Lung microvascular endothelial cell (primary cell): ENCODE data around the gene TNFAIP2. TPM values are rescaled to one million over a fixed set of nuclear protein-coding genes. Genes with fewer than 3 reads are reported as not detected.
A peak's percentile ranks its signal among the peaks of the same experiment; 100 is the strongest.

ENCODE experiments used
- DNase-seq, 2 donors: peaks; one replicate each; pipeline versions ENCODE4 v3.0.0 to v3.0.0-alpha.2; 2010; ENCODE audit warnings: low read depth in 2 of 2
- total RNA-seq: library from RNA; depleted of rRNA; stranded (reverse); fragments of >200 nt; gene quantifications from 2 replicates; pipeline ENCODE4 v1.2.1, GENCODE V29; 2014

Gene TNFAIP2, protein sequence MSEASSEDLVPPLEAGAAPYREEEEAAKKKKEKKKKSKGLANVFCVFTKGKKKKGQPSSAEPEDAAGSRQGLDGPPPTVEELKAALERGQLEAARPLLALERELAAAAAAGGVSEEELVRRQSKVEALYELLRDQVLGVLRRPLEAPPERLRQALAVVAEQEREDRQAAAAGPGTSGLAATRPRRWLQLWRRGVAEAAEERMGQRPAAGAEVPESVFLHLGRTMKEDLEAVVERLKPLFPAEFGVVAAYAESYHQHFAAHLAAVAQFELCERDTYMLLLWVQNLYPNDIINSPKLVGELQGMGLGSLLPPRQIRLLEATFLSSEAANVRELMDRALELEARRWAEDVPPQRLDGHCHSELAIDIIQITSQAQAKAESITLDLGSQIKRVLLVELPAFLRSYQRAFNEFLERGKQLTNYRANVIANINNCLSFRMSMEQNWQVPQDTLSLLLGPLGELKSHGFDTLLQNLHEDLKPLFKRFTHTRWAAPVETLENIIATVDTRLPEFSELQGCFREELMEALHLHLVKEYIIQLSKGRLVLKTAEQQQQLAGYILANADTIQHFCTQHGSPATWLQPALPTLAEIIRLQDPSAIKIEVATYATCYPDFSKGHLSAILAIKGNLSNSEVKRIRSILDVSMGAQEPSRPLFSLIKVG
- 21.0 and 46.0 TPM in 2 replicates for total RNA-seq

DNA sequence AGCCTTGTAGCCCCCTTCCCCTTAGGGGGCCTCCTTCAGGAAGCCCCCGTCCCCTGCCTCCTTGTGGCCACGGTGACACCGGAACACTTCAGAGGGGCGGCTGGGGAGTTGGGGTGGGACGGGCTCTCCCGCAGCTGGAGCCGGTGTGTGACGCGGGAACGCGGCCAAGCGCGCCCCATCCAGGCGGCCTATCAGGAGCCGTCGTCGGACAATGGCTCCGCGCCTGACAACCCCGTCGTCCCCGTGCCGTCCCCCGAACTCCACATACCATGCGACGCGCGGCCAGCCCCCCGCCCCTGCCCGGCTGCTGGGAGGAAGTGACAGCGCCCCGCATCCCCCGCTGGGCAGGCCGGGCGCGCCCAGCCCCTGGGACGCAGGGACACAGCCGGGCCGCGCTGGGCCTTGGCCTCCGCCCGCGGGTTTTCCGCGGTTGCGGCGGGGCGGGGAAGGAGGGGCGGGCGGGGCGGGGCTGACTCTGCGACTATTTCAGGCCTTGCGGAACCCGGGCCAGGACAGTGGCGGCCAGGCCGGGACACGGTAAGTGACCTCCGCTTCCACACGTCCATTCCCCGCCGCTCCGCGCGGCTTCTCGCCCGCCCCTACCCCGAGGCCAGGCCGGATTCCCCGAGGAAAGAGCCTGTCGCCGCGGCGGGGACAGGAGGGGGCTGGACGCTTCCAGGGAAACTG is at the start of gene TNFAIP2:
TSS of gene TNFAIP2 (plus strand) at position 515 of the 687 bp plus-strand sequence. CDS start 2,997 bp downstream, outside the sequence.
- DNase-seq: peak; percentile 51 to 80

DNA sequence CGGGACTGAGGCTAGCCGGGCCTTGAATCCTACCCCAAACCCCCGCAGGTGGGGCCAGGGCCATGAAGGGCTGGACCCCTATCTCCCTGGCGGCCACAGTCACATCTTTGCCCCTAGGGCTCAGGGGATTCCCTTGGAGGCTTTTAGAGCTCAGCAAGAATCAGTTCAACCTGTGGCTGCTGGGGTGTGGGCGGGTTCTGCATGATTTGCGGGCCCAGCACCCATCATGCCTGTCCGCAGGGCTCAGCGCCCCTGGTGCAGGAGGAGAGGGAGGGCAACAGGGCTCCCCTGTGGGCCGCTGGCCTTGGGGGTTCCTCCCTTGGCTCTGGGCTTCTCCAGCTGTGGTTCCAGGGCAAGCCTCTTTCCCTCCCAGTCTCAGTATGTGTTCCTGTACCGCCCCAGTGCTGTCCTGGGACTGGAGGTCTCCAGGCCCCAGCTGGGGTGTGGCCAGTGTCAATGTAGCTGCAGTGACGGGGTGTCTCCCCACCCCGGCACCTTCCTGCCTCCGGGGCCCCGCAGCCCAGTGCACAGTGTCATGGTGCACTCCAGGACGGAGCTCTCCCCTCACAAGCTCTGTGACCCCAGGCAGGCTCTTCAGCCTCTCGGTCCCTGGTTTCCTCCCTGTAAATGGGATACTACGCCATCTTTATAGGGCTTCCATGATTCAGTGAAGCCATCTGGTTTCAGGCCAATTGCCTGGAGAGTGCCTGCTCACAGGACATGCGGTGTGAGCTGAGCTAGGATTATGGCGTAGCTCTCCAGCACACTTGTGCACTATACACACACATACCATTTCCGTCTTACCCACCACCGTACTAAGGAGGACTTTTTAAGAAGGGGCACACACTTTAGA is 49.2 kb upstream of the TNFAIP2 start:
- DNase-seq: peak in 1 of 2 donors; percentile 58

DNA sequence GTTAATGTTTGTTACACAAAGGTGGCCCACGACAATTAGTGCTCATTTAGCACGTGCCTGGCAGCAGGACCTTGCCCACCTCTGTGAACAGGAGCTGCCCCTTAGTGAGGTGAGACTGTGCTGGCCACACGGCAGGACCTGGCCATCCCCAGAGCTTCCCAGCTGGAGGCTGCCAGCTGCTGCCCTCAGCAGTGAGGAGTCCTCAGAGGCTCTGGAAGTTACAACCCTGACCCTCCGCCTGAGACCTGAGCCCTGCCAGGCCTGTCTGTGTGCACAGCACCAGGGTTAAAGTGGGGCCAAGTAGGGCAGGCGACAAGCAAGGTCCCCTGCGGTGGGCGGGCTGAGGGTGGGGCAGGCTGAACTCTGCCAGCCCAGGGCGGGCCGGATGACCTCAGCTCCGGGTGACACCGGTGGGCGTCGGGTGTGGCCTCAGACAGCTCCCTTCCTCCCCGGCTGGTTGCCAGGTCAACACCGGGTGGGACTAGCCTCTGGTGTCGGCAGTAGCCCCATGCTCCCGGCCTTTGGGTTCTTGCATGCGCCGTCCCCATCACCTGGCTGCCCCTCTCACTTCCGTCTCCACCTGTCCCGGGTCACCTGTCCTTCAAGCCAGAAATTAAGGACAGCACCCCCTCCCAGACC is 48.4 kb upstream of the TNFAIP2 start:
- peak in 1 of 2 donors; percentile 39 for DNase-seq

DNA sequence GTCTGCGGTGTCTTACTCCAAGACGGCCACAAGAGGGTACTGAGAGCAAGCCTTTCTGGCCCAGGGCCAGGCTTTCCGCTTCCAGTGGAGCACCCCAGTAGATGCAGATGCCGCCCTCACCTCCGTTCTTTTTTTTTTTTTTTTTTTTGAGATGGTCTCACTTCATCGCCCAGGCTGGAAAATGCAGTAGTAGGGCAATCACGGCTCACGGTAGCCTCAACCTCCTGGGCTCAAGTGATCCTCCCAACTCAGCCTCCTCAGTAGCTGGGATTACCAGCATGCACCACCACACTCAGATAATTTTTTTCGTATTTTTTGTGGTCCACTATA is 44.9 kb upstream of the TNFAIP2 start:
- peak; percentile 72 to 82 for DNase-seq

DNA sequence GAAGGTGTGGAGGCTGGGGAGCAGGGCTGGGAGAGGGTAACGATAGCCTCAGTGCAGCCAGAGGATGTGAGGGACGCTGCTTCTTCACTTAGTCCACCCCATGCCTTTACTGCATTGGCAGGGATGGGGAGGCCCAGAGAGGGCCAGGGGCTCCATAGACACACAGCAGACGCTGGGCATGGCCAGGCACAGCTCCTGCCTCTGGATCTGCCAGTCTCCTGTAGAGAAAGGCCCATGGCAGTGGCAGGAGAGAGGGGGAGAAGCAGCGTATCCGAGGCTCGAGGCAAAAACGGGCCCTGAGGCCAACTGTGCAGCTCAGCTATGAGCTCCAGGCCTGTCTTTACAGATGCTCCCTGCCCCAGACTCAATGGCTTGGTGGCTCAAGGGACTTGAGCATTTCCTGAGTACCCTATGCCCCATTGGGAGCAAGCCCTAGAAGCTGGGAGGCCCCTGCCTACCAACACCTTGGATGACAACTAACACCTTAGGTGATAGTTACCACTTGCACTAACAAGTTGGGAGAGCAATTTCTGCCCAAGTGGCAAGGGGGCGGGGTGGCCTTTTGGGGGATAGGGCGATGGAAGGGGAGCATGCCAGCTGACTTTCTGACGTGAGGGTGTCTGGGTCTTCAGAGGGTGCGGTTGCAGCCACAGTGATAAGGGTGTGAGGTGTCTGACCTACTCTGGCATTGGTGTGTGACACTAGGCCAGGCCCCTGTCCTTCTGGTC is 44.2 kb upstream of the TNFAIP2 start:
- no peak for DNase-seq

DNA sequence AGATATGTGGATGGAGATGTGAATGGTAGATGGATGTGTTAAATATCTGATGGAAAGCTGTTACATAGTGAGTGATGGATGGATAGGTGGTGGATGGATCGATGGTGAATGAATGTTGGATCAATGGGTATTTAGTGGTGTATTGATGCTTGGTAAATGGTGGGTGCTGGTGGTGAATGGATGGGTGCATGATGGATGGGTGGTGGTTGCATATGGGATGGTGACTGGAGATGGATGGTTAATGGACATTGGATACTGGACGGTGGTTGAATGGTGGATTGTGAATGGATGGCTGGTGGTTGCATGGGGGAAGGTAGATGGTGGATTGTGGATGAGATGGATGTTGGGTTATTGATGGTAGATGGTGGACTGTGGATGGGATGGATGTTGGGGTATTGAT is 41.3 kb upstream of the TNFAIP2 start:
- DNase-seq: no peak

DNA sequence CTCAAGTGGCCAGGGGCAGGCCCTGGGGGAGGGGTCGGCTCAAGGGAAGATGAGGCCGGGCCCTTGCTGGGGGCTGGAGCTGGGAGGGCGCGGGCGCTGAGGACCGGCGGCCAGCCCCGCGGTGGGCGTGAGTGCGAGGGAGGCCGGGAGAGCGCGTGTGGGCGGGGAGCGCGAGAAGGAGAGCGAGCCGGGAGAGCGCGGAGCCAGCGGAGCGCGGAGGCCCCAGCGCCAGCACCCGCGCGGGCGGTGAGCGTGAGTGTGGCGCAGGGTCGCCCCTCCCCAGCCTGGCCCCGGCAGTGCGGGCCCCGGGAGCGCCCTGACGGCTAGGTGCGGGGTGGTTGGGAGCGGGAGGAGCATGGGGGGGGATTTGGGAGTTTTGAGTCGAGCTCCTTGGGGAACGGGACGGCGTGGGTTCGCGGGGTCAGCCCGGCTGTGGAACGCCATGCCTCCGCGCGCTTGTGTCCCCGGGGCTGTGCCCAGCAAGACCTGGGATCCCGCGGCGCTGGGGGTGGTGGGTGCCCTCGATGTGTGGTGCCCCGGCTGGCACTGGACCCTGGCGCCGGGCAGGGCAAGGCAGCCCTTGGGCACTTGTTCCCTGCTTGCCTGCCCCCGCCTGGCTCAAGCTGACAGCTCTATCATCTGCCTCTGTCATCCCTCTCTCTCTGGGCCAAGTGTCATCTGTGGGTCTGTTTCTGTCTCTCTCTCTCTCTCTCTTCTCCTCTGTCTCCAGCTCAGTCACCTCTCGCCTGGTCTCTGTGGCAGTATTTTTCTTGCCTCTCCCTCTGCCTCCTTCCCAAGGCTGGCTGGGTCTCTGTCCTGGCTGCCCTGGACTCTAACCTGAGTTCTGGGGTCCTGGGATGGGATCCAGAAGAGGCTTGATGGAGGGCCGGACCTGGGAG is 39.0 kb upstream of the TNFAIP2 start, which contains the start of gene LBHD2:
TSS of gene LBHD2 (plus strand) at position 190 of the 899 bp plus-strand sequence. CDS start 1,803 bp downstream, outside the sequence.
- peak in 1 of 2 donors; percentile 24 for DNase-seq

DNA sequence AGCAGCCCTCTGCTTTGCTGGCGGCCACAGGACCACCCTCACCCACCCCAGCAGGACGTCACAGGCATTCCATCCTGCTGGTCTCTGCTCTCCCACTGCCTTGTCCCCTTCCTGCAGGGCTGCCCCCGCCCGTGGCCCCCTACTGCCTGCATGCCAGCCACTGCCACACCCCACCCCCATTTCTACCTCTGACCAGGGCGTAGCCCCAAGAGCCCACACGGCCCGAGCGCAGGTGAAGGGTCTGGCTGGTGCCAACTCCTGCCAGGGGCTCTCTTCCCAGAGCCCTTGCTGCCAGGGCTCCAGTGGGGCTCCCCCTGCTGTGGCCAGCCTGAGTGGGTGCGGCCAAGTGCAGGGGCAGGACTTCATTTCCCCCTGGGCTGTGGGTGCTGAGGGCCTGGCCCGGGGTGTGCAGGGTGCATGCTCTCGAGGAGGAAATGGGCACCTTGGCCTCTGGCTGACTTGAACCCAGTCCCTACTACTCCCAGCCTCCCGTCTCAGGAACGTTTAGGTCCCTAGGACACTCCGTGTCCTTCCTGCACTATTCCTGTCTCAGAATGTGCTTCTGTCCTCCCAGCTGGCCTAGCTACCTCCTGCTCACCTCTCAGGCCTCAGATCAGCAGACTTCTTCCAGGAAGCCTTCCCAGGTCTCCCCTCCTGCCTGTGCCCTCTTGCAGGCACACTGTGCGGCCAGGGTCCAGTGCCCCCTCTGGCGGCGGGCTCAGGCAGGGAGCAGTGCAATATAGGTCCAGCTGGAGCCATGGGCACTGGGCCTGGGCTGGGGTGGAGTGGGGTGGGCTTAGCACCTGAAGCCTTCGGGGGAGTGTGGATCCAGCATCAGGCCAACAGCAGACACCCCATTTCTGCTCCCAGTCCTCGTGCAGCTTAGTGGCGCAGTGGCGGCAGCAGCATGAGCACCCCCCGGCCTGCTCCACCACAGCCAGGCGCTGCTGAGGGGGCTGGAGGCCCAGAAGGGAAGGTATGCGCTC is 37.9 kb upstream of the TNFAIP2 start:
- DNase-seq: peak in 1 of 2 donors; percentile 51

DNA sequence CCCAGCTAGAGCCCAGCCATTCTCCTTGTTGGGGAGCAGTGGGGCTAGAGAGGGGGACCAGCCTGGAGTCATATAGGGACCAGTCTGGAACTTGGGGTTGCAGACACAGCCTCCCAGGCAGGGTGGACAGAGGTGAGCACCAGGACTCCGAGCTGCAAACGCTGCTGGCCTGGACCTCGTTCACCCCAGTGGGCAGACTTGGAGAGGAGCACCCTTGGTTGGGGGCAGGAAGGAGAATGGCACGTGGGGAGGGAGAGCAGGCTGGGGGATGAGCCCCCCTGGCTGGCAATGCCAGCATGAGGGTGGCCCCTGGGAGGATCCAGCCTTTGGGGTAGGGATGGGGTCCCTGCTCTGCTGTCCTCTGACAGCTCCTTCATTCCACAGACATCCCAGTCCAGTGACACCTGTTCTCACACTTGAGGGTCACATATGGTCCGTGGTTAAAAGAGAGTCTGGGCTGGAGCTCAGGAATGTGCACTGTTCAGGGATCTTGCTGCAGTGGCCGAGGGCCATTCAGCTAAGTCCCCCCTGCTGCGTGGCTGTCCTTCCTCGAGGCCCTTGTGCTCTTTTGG is 36.4 kb upstream of the TNFAIP2 start:
- DNase-seq: no peak

DNA sequence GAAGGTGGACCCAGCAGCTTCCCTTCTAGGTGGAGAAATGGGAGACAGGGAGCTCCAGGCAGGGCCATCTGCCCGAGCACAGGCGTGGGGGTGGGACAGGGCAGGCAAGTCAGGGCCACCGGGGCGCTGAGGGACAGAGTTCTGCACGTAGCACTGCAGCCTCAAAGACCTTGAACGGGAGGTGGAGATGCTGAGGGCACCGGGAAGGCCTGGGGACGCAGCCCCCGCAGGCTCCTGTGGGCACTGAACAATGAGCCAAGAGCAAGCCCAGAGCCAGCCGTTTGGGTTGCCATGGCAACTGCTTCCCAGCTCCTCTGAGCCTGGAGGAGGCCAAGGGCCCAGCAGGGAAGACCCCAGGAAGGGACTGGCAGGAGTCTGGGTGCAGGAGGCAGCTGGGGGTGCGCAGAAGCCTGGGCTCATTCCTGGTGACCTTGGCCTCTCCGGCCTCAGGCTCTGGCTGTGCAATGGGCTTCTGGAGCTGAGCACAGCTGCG is 35.9 kb upstream of the TNFAIP2 start:
- no peak for DNase-seq

DNA sequence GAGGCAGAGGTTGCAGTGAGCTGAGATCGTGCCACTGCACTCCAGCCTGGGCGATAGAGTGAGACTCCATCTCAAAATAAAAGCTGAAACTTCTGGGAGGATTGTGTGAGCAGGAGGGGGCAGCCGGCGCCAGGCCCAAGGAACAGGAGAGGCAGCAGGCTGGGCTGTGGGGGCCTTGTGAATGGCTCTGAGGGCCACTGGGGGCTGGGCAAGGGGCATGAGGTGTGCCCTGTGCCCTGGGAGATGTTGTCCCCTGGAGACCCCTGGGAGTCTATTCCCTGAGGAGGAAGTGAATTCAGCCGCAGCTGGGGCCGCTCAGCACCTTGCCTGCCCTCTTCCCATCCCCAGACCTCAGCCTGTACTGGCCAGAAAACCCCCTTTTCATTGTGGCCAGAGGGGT is 34.3 kb upstream of the TNFAIP2 start:
- DNase-seq: no peak

DNA sequence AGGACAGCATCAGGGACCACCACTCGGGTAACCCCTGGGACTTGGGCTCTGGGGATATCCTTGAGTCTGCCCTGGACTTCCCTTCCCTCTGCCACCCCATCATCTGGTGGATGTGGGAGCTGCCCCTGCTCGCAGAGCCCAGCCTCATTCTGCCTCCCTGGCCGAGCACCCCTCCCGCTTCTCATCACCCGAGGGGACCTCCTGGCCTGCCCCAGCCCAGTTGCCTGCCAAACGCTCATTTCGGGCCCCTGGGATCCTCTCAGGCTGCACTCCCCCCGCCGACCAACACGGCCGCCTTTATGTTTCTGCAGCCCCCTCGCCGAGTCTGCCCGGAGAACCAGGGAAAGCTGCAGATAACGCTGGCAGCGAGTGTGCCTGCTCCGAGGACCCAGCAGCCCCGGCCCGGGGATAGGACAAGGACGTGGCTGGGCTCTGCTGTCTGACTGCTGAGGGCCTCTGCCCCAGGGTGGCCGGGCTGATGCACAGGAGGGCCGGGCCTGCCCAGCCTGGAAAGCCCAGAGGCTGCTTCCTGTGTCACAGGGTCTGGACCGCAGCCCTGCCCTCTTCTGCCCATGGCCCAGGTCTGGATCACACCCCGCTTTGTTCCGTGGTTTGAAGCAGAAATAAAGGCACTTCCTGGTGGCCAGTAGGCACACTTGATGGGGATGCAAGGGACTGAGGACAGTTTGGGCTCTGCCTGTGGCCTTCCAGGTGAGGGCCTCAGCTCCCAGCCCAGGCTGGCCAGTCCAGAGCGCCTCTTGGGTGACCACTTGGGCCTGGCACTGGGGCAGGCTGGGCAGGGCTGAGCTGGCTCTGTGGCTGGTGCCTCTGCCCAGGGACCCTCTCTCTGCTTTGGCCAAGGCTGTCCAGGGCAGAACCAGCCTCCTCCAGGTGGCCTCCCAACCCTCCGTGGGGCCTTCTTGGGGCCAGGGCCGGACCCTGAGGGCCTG is 33.6 kb upstream of the TNFAIP2 start:
- no peak for DNase-seq

DNA sequence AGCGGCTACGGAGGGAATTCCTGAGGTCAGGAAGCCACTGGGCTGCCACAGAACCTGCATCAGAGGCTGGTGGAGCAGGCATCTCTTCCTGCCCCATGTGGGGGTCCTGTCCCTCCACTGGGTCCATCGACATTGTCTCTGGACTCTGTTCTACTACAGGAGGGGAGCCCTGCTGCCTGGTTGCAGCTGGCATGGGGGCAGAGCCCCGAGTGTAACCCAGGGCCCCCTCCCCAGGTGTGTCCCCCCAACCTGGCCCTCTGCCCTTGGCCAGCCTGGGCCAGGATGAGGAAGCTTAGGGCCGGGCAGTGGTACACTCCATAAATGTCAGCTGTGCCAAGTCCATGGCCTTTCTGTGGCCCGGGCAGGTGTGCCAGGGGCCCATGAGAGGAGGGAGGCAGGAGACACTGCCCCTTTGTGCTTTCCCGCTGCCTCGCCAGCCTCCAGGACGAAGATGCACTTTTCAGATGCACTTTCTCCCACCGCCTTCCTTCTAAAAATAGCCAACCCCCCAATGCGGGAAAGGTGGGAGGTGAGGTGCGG is 32.7 kb upstream of the TNFAIP2 start:
- no peak for DNase-seq

DNA sequence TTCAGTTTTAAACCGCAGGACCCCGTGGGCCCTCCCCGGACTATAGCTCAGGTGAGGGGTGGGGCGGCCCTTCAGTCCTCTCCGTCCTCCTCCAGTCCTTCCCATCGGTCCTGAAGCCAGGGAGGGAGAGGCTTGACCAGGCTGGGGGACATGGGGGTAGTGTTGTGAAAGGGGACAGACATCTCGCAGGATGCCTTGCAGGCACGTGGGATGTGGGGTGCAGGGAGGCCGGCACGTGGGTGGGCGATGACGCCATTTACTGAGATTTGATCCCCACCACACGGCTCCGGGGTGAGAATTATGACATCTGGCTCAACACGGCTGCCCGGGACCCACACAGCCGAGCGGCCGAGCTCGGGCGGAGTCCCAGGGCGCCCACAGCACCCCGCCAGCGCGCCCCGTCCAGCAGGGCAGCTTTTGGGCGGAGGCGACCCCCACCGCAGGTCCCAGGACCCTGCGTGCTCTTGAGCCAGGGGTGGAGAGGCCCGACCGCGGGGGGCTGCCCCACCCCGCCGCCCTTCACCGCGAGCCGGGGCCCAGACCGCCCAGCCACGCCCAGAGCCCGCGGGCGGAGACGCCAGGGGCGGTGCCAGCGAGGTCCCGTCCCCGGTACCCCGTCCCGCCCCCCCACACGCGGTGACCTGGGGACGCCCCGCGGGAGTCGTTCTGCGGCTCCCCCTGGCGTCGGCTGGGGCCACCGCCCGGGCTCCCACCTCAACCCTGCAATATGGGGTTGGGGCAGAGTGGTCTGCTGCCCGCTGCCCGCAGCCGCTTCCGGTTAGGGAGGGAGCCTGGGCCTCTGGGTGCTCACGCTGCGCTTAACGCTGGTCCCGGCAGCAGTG is 32.0 kb upstream of the TNFAIP2 start:
- peak in 1 of 2 donors; percentile 36 for DNase-seq

DNA sequence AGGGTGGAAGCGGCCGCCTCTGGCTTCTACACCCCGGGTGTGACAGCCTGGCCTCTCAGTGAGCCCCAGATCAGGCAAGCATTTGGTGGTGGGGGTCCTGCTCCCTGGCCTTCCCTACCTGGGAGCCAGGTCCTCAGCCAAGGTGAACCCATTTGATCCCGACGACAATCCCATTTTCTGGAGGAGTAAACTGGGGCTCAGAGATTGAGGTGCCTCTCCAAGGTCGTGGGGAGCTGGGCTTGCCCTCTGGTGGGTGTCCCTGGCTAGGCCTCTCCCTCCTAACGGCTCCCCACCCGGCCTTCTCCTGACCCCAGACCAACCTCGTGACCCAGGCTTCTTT is 31.4 kb upstream of the TNFAIP2 start:
- no peak for DNase-seq
